NCI-H1694 treated with DMSO at 0.1 percent for 48 hours (cell line): ENCODE data around the gene CCDC8.
"Not testable (repeated sequence)": the region's sequence is repeated elsewhere in the genome, so short reads cannot be mapped to it uniquely, and the experiment has no call there.

Experiments
- DNase-seq: peaks from one replicate; lab custom pipeline; 2025; lab: John Stamatoyannopoulos, UW

Gene CCDC8

GRCh38 chr19:46402725-46403124 is 10.6 kb downstream of the CCDC8 start:
- DNase-seq: no peak

- DNase-seq: not testable (repeated sequence)
These were observed 15.4 kb downstream of the CCDC8 start for GRCh38 chr19:46397801-46398479.

GRCh38 chr19:46394402-46394797 is 19.0 kb downstream of the CCDC8 start:
- DNase-seq: no peak

- DNase-seq: no peak
These were observed 19.6 kb downstream of the CCDC8 start for GRCh38 chr19:46393456-46394401.

GRCh38 chr19:46392837-46393236 is 20.5 kb downstream of the CCDC8 start:
- DNase-seq: no peak

GRCh38 chr19:46392252-46392801 is 21.0 kb downstream of the CCDC8 start:
- peak; percentile 46 for DNase-seq

GRCh38 chr19:46391296-46392251 is 21.8 kb downstream of the CCDC8 start:
- DNase-seq: no peak

- no peak for DNase-seq
These were observed 22.5 kb downstream of the CCDC8 start for GRCh38 chr19:46390866-46391265.

- no peak for DNase-seq
These were observed 23.1 kb downstream of the CCDC8 start for GRCh38 chr19:46390121-46390858.

- no peak for DNase-seq
These were observed 24.9 kb downstream of the CCDC8 start for GRCh38 chr19:46388311-46389095.

- DNase-seq: no peak
These were observed 25.6 kb downstream of the CCDC8 start for GRCh38 chr19:46387713-46388130.

- DNase-seq: no peak
These were observed 26.2 kb downstream of the CCDC8 start for GRCh38 chr19:46386996-46387712.

- DNase-seq: no peak
These were observed 27.2 kb downstream of the CCDC8 start for GRCh38 chr19:46386151-46386550.

GRCh38 chr19:46385636-46386035 is 27.7 kb downstream of the CCDC8 start:
- no peak for DNase-seq

GRCh38 chr19:46384396-46384795 is 29.0 kb downstream of the CCDC8 start:
- peak; percentile 51 for DNase-seq

- no peak for DNase-seq
These were observed 29.5 kb downstream of the CCDC8 start for GRCh38 chr19:46383846-46384245.

- DNase-seq: no peak
These were observed 30.1 kb downstream of the CCDC8 start for GRCh38 chr19:46383171-46383815.

GRCh38 chr19:46381756-46382345 is 31.5 kb downstream of the CCDC8 start:
- no peak for DNase-seq

- DNase-seq: no peak
These were observed 32.0 kb downstream of the CCDC8 start for GRCh38 chr19:46381346-46381745.
